Hepatocyte (in vitro differentiated cells): ENCODE measurements around the gene ADCY2. TPM values are rescaled to one million over a fixed set of nuclear protein-coding genes. Genes with fewer than 3 reads are reported as not detected.

ENCODE experiments used
- DNase-seq: peaks from one replicate; pipeline ENCODE4 v3.0.0-alpha.2; 2016; ENCODE audit warnings: low spot score
- H2AFZ ChIP-seq: fragments of 200-600 bp; sonication (generic); 2 replicates; pipeline ENCODE4 v1.6.0; 2016; ENCODE audit warnings: antibody characterized with exemption, mild to moderate bottlenecking
- H3K27ac ChIP-seq: fragments of 200-600 bp; sonication (generic); 2 replicates; pipeline ENCODE4 v1.5.1; 2016; ENCODE audit warnings: mild to moderate bottlenecking
- H3K27me3 ChIP-seq: fragments of 200-600 bp; sonication (generic); 2 replicates; pipeline ENCODE4 v1.6.1; 2016
- H3K36me3 ChIP-seq: fragments of 200-600 bp; sonication (generic); replicated peaks from 2 replicates; pipeline ENCODE4 v1.5.1; 2016; ENCODE audit warnings: low read depth; ENCODE audit not compliant: insufficient read depth
- H3K4me1 ChIP-seq: fragments of 200-600 bp; sonication (generic); 2 replicates; pipeline ENCODE4 v1.5.1; 2016; ENCODE audit warnings: mild to moderate bottlenecking, moderate library complexity; ENCODE audit not compliant: insufficient read depth
- H3K4me2 ChIP-seq: fragments of 200-600 bp; sonication (generic); 2 replicates; pipeline ENCODE4 v1.6.0; 2016
- H3K4me3 ChIP-seq: fragments of 200-600 bp; sonication (generic); 2 replicates; pipeline ENCODE4 v1.5.1; 2016; ENCODE audit warnings: mild to moderate bottlenecking
- H3K79me2 ChIP-seq: fragments of 200-600 bp; sonication (generic); 2 replicates; pipeline ENCODE4 v1.6.0; 2017; ENCODE audit warnings: mild to moderate bottlenecking
- H3K9me2 ChIP-seq: fragments of 200-600 bp; sonication (generic); replicated peaks from 2 replicates; pipeline ENCODE4 v1.6.0; 2017; ENCODE audit warnings: mild to moderate bottlenecking; ENCODE audit not compliant: insufficient read depth
- H3K9me3 ChIP-seq: fragments of 200-600 bp; sonication (generic); 2 replicates; pipeline ENCODE4 v1.5.1; 2016; ENCODE audit warnings: low read depth, mild to moderate bottlenecking
- H4K20me1 ChIP-seq: fragments of 200-600 bp; sonication (generic); 2 replicates; pipeline ENCODE4 v1.6.0; 2016; ENCODE audit warnings: mild to moderate bottlenecking; ENCODE audit not compliant: insufficient read depth, poor library complexity, severe bottlenecking
- CTCF ChIP-seq: fragments of 200-600 bp; sonication (generic); IDR thresholded peaks from 2 replicates; pipeline ENCODE4 v1.5.1; 2016; ENCODE audit warnings: antibody characterized with exemption, mild to moderate bottlenecking; ENCODE audit not compliant: poor library complexity
- EZH2 ChIP-seq: fragments of 200-600 bp; sonication (generic); IDR thresholded peaks from 2 replicates; pipeline ENCODE4 v1.6.1; 2016; ENCODE audit warnings: antibody characterized with exemption, mild to moderate bottlenecking, borderline replicate concordance
- EZH2phosphoT487 ChIP-seq: fragments of 200-600 bp; sonication (generic); IDR thresholded peaks from one replicate; pipeline ENCODE4 v1.6.1; 2018; ENCODE audit warnings: antibody characterized with exemption, mild to moderate bottlenecking, low read depth, moderate library complexity; ENCODE audit not compliant: unreplicated experiment, severe bottlenecking
- WGBS: methylation state at CpG from one replicate; pipeline ENCODE4 v1.1.6; 2016; ENCODE audit warnings: low lambda C conversion rate; ENCODE audit errors: missing lambda C conversion rate; 5-methylcytosine and 5-hydroxymethylcytosine counted together
- polyA plus RNA-seq: library from polyadenylated mRNA; unstranded; fragments of >200 nt; fragmentation: Nextera tagmentation; extraction: Ambion mirVana; gene quantifications from 2 replicates; pipeline ENCODE4 v1.2.1, GENCODE V29; 2016
- total RNA-seq: library from RNA; depleted of rRNA; stranded (reverse); fragments of >200 nt; gene quantifications from 2 replicates; pipeline ENCODE4 v1.2.3, GENCODE V29; 2014

The ADCY2 gene
- total and polyA plus RNA-seq, 2 experiments from 2014 or later: 3.2 to 8.5 TPM

- H3K4me3 ChIP-seq: no peak overlapping the region
- TF ChIP-seq EZH2: no peak
- TF ChIP-seq CTCF: no peak
- no peak for TF ChIP-seq EZH2phosphoT487
Measured at GRCh38 chr5:7857926-7858632, 462.1 kb downstream of the ADCY2 start.

GRCh38 chr5:7866196-7866595 is 470.3 kb downstream of the ADCY2 start:
- no peak overlapping the region for H3K27ac ChIP-seq
- peaks cover 16% of the 10 kb centered on the region for H3K4me1 ChIP-seq
- no peaks in the 10 kb centered on the region for H3K9me2 ChIP-seq
- no peaks in the 10 kb centered on the region for H3K9me3 ChIP-seq
- no peak overlapping the region for H3K4me3 ChIP-seq
- DNase-seq: no peak
- TF ChIP-seq EZH2phosphoT487: no peak
- H2AFZ ChIP-seq: no peak overlapping the region
- no peaks in the 10 kb centered on the region for H3K27me3 ChIP-seq
- no peaks in the 10 kb centered on the region for H3K36me3 ChIP-seq
- no peak overlapping the region for H3K4me2 ChIP-seq
- H3K79me2 ChIP-seq: peaks cover 37% of the 10 kb centered on the region
- H4K20me1 ChIP-seq: peaks cover 10% of the 10 kb centered on the region
- WGBS: 91% methylated on average over 2 of the region's 2 CpGs

More at GRCh38 chr5:7857926-7858632, 462.1 kb downstream of the ADCY2 start:
- Histone ChIP-seq H3K27ac (no peak overlapping the region), H3K27me3 (no peaks in the 10 kb centered on the region), H3K9me3 (no peaks in the 10 kb centered on the region), H3K9me2 (no peaks in the 10 kb centered on the region), H2AFZ (no peak overlapping the region), H3K36me3 (no peaks in the 10 kb centered on the region), H3K4me2 (no peak overlapping the region), H3K4me1 (no peaks in the 10 kb centered on the region), H3K79me2 (no peaks in the 10 kb centered on the region), H4K20me1 (no peaks in the 10 kb centered on the region)
- 78% methylated on average over 9 of the region's 9 CpGs for WGBS
- DNase-seq: no peak

GRCh38 chr5:7867260-7867659 is 471.3 kb downstream of the ADCY2 start:
- H3K27me3 ChIP-seq: no peaks in the 10 kb centered on the region
- H3K4me1 ChIP-seq: peaks cover 16% of the 10 kb centered on the region
- WGBS: 85% methylated on average over 3 of the region's 3 CpGs

More at GRCh38 chr5:7867260-7867659, 471.3 kb downstream of the ADCY2 start:
- no peaks in the 10 kb centered on the region for H3K9me2 ChIP-seq
- no peaks in the 10 kb centered on the region for H3K36me3 ChIP-seq
- H3K4me3 ChIP-seq: no peak overlapping the region
- H4K20me1 ChIP-seq: peaks cover 14% of the 10 kb centered on the region
- no peak overlapping the region for H3K27ac ChIP-seq
- no peak overlapping the region for H2AFZ ChIP-seq
- TF ChIP-seq CTCF (no peak), EZH2 (no peak), EZH2phosphoT487 (no peak)
- no peak for DNase-seq
- peak overlapping the region; percentile 86 for H3K4me2 ChIP-seq
- no peaks in the 10 kb centered on the region for H3K9me3 ChIP-seq
- peaks cover 47% of the 10 kb centered on the region for H3K79me2 ChIP-seq
